HG03521 (cell line): ENCODE results near the gene SLC22A23.

Experiments used
- ATAC-seq: cut with Tn5 transposase; IDR thresholded peaks from one replicate; pipeline ENCODE4 v1.9.1; 2021; ENCODE audit warnings: mild to moderate bottlenecking, moderate library complexity; ENCODE audit not compliant: unreplicated experiment

Gene SLC22A23

DNA sequence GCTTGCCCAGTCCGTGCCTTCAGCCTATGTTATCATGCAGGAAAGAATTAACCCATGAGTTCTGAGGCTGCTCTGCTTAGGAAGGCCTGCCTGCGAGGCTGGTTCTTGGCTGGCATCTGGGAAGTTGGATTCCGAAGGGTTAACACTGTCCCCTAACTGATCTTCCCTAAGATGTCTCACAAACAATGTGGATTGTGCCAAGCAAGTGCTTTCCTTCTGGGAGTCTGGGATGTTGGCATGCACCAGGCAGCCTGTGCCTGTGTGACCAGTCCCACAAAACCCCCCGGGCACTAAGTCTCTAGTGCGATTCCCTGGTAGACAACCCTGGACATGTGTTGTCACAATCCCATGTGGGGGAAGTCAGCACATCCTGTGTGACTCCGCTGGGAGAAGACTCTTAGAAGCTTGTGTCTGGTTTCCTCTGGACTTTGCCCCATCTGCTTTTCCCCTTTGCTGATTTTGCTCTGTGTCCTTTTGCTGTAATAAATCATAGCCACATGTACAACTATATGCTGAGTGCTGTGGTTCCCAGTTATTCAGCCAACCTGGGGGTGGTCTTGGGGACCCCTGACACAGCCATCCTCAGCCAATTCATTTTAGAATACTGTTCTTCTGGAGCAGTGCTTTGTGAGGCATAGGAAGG lies 83.8 kb downstream of the SLC22A23 start:
- no peak for ATAC-seq

DNA sequence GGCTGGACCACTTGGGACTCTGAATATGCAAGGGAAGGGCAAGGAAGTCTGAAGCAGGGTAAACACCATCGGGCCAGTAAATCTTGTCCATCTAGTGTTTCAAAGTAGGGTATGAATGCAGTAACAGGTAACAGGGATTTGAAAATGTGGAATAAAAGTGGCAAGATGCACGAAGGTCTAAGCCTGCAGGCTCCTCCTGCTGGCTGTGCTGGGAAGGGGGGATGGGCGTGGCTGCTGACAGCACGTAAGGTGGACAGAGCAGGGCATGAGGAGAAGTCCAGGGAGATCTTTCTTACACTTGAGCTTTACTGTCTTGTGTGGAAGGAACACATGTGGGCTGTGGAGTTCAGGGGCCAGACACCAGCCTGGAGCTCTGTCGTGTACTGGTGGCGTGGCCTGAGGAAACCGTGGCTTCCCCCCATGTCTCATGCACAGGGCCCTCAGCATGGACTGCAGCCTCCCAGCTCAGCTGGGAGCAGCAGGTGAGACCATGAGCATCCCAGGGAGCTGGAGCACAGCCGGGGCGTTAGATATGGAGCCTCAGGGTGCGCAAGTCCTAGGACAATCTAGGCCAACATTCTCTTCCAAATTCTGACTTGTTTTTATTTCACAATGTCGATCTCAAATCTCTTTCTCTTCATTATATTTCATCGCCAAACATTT lies 84.5 kb downstream of the SLC22A23 start:
- no peak for ATAC-seq

DNA sequence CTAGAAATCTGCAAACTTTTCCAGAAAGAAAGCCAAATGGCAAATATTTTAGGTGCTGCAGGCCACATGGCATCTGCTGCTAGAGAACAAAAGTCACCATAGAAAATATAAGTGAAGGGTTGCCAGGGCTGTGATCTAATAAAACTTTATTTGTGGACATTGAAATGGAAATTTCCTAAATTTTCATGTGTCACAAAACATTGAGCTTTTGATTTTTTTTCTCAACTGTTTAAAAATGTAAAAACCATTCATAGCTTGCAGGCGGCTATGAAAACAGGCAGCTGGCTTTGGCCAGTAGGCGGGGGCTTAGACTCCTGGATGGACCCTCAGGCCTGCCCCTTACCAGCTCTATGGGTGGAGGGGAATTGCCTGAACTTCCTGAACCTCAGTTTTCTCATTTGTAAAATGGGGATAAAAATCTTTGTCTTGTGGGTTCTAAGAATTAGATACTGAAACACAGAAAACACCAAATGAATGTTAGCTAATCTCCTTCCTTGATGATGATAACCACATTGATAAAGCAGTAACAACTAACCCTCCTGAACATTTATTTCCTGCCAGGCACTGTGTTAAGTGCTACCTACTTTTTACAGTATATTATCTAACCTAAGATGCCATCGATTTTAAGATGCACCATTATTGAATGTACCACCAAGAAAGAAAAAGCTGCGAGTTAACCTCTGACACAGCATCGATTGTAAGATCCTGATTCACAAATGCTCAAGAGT lies 85.5 kb downstream of the SLC22A23 start:
- no peak for ATAC-seq

DNA sequence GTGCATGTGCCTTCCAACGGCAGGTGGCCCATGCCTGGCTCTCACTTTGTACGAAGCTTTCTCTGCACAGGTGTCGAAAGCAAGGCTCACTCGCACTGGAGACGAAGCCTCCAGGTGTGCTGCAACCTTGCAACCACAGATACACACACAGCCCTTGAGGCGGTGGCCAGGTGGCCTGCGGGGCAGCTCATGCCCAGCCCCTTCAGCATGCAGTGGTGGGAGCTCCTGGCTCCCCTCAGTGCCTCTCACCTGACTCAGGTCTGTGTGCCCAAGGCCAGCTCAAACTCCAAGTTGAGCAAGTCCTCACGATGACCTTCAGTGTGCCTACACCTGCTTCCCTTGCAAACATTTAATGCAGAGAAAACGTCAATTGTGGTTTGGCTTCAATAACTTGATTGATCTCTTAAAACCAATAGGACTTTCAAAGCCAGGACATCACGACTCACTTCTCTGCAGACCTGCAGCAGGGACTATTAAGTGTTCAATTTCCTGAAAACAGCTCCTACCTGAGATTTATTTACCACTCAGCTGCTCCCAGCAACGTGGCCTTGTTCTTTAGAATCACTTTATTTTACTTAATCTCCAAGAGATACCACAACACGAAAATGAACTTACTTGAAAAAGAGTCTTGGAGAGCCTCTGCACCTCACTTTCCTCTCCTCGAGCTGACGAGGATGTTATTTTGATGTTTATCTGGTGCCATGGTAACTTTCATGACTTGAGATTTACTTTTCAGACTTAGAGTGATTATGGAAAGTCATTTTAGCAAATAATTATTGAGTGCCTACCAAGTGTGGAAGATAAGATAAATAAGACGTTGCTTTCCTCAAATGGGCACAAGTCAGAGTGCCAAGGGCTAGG lies 86.3 kb downstream of the SLC22A23 start:
- no peak for ATAC-seq

- ATAC-seq = no peak
Measured at GRCh38 chr6:3369985-3370360, 86.9 kb downstream of the SLC22A23 start.

DNA sequence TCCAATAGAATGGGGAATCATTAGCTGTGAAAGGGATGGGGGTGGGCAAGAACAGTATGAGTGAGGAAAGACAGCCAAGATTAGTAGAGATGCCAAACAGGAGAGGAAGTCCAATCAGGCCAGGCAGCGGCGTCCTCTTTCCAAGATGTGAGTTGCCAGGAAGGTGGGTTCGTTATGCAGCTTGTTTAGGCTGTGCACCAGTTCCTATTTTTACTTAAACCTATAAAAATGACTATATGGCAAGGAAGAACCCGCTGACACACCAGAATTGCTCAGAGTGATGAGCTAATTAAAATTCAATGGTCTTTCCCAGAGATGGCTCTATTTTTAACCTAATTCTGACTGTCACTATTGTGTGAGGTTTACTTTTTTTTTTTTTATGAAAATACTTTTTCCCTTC lies 88.2 kb downstream of the SLC22A23 start:
- no peak for ATAC-seq

DNA sequence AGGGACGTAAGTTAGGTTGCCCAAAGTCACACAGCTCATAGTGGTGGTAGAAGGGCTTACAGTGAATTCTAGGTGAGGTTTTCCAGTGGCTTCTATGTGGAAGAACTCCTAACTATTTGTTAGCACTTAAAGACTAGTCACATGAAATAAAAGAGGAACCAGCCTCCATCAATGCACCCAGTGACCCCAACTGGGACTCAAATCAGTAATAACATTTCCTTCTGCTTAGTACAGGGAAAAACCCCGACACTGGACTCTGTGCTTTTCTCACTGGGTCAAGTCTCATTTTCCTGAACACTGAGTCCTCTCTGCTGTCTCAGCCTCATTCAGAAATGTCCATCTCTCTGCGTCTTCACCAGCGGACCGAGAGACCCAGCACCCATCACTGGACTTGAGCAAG lies 89.2 kb downstream of the SLC22A23 start:
- ATAC-seq = no peak

DNA sequence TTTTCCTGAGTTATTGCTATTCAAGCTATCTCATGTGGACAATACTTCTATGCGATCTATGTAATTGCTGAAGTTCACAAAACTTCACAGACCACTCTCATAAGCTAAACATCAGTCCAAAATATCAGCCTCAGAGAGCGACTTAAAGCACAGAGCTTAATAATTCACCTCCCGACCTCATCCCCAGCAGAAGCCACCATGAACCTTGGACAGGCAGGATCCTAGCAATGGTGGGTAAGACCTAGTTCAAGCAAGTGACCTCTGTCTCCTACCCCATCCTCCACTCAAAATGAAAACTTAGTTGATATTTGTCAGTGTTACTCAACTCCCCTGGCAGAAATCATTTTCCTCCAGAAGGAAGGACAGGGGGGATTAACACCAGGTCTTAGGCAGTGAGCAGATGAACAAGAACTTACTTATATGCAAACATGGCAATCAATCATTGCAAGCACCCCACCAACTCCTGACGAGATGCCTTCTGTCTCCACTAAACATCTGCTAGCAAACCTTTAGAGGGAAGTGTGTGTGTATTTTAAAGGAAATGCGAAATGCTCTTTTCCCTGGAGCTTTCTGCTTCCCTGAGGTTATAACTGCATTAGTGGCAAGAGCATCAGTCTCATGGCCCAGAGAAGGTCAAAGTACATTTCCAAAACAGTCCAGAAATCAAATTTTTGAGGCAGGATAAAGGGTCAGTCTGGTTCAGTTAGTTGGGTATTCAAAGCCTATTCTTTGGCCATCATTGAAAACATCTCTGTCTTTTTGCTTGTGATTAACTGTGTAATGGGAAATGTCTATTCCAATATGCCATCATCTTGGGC lies 90.0 kb downstream of the SLC22A23 start:
- ATAC-seq = no peak

DNA sequence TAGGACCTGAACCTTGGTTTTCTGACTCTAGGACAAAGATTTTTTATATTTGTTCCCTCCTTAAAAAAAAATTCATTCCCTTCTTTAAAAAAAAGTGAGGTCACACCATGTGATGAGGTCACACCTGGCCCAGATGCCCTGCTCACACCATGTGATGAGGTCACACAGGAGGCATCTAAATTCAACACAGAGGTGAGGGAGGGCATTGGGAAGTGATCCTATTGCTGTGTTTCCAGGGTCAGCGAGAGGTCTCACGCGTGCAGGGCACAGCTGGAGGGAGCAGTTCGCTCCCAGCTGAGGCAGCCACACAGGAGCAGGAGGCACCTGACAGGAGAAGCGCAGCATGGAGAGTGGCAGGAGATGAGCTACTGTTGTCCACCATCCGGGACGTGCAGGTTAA lies 92.5 kb downstream of the SLC22A23 start:
- no peak for ATAC-seq

DNA sequence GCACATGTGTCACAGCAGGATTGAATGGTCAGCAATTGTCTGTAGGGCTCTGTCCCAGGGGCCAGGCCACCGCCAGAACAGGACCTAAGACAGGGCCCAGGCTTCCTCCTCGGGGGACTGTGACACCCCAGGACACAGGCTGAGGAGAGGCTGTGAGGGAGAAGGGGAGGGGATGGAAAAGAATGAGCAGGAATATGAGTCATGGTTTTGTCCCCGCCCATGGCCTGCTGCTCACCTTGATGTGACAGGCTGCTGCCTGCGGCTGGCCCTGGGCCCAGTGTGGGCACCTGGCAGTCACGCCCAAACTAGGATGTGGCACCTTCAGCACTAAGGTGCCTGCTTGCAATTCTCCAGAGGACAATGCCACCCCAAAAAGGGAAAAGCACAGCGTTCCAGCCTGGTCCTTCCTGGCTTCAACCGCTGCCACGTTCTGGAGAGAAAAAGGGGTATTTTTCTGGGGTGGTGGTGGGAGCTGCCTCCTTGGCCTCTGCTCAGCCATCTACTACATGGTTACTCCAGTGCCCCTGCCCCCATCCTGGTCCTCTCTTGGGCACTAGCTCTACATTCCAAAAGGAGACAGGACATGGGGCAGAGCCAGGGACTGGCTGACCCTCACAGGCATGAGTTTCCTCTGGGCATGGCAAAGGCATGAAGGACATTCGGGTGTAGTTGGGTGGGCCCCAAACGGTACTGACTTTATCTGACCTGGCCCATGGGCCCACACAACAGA lies 93.4 kb downstream of the SLC22A23 start:
- ATAC-seq = no peak

GRCh38 chr6:3361312-3362037 lies 95.4 kb downstream of the SLC22A23 start:
- ATAC-seq = no peak

DNA sequence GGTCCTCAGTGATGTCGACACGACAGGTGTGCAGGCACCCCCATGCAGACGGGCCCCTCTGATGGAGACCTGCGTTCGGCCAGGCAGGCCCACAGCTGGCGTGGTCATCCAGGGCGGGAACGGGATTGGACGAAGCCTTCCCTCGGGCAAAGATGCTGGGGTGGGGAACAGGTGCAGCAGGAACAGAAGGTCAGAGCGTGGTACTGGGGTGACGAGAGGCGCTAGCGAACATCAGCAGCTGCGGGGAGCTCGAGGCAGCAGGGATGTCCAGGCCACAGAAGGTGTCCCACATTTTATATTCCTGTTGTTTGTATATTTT lies 96.2 kb downstream of the SLC22A23 start:
- ATAC-seq = no peak

- ATAC-seq = no peak
Measured at GRCh38 chr6:3359973-3360726, 96.7 kb downstream of the SLC22A23 start.

- no peak for ATAC-seq
Measured at GRCh38 chr6:3359101-3359752, 97.6 kb downstream of the SLC22A23 start.

DNA sequence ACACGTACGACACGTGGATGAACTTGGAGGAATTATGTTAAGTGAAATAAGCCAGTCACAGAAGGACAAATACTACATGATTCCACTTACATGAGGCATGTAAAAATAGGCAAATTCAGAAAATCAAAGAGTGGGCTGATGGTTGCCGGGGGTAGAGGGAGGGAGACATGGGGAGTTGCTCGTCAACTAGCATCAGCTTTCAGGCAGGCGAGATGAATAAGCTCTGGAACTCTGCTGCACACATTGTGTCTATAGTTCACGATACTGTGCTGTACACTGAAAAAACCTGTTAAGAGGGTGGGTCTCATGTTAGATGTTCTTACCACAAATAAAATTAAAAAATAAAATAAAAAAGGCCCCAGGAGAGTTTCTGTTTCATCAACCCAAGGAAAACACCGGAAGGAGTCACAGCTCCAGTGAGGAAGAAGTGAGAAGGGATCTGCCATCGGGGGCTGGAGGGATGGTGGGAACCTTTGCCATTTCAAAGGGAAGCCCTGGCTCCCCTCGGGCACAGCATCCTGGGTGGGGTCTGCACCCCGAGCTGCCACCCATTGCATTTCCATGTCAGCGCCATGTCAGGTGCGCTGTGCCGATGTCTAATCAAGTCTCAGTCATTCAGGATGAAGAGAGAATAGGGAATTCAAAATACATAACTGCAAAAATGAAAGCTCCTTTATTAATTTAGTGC lies 98.3 kb downstream of the SLC22A23 start:
- no peak for ATAC-seq

GRCh38 chr6:3357678-3358077 lies 99.2 kb downstream of the SLC22A23 start:
- ATAC-seq = no peak

GRCh38 chr6:3356824-3357420 lies 99.9 kb downstream of the SLC22A23 start:
- no peak for ATAC-seq
